CD4-positive, alpha-beta T cell (primary cell): ENCODE measurements around the gene MYRFL. TPM values are rescaled to one million over a fixed set of nuclear protein-coding genes. Genes with fewer than 3 reads are reported as not detected.

Source experiments
- ATAC-seq: fragments of 200-7000 bp; cut with Tn5 transposase; one replicate; pipeline ENCODE4 v1.10.0; 2022; ENCODE audit warnings: mild to moderate bottlenecking; ENCODE audit not compliant: poor library complexity
- CTCF ChIA-PET: fragments of 350-600 bp; sonication (Branson Sonifier 250); formaldehyde crosslinking; loops from one replicate; lab custom pipeline; 2021; ENCODE audit warnings: antibody characterized with exemption, inconsistent platforms; lab: Charles Lee
- POLR2A ChIA-PET: fragments of 350-600 bp; sonication (Branson Sonifier 250); formaldehyde crosslinking; loops from one replicate; lab custom pipeline; 2021; ENCODE audit warnings: antibody characterized with exemption, inconsistent platforms; lab: Charles Lee
- DNase-seq, 14 experiments: peaks; one replicate each; pipeline ENCODE4 v3.0.0-alpha.2; 2013 to 2020; ENCODE audit warnings: mixed read lengths in 2 of 14
- H3K27ac ChIP-seq, 2 donors: one replicate each; pipeline versions ENCODE4 v1.5.1 to v1.7.0; 2013; ENCODE audit warnings: low read length in 2 of 2, low read depth in 1 of 2, mild to moderate bottlenecking in 1 of 2
- H3K27me3 ChIP-seq, 2 experiments: 1 replicate in 1 of 2; 2 replicates in 1 of 2; pipeline versions ENCODE4 v1.6.1 to v1.7.0; 2013; ENCODE audit warnings: low read length in 2 of 2, control low read depth in 1 of 2, mild to moderate bottlenecking in 1 of 2, moderate library complexity in 1 of 2; ENCODE audit not compliant: insufficient read depth in 2 of 2, control insufficient read depth in 1 of 2
- H3K36me3 ChIP-seq: one replicate; pipeline ENCODE4 v1.6.1; 2013; ENCODE audit warnings: low read length, control low read depth; ENCODE audit not compliant: insufficient read depth
- H3K4me1 ChIP-seq: one replicate; pipeline ENCODE4 v1.6.1; 2013; ENCODE audit warnings: low read length, control low read depth; ENCODE audit not compliant: insufficient read depth
- H3K4me3 ChIP-seq: one replicate; pipeline ENCODE4 v1.5.1; 2013; ENCODE audit warnings: mild to moderate bottlenecking, low read length, moderate library complexity
- H3K9me3 ChIP-seq, 2 experiments: 1 replicate in 1 of 2; 2 replicates in 1 of 2; pipeline versions ENCODE4 v1.6.1 to v1.7.0; 2013; ENCODE audit warnings: low read length in 2 of 2, mild to moderate bottlenecking in 2 of 2, control low read depth in 1 of 2, moderate library complexity in 1 of 2; ENCODE audit not compliant: control insufficient read depth in 1 of 2, insufficient read depth in 1 of 2
- H3K27ac Mint-ChIP-seq: one replicate; pipeline ENCODE4 v1.8.0; 2020; ENCODE audit warnings: mixed read lengths
- H3K27me3 Mint-ChIP-seq: one replicate; pipeline ENCODE4 v1.8.0; 2021; ENCODE audit warnings: mixed read lengths
- H3K36me3 Mint-ChIP-seq: one replicate; pipeline ENCODE4 v1.8.0; 2021; ENCODE audit warnings: low read depth, mixed read lengths
- H3K4me1 Mint-ChIP-seq: one replicate; pipeline ENCODE4 v1.8.0; 2021; ENCODE audit warnings: low read depth, mixed read lengths
- H3K4me3 Mint-ChIP-seq: one replicate; pipeline ENCODE4 v1.8.0; 2020; ENCODE audit warnings: mild to moderate bottlenecking, mixed read lengths
- H3K9me3 Mint-ChIP-seq: one replicate; pipeline ENCODE4 v1.8.0; 2020; ENCODE audit warnings: mixed read lengths
- intact Hi-C, 2 experiments: fragments of 100-400 bp; cut with DNase I in 1 of 2; cut with micrococcal nuclease in 1 of 2; formaldehyde crosslinking; loops; one replicate each; pipeline versions ENCODE4 v1.15.1 to v1.9.0; 2023 to 2025; cut with DNase I, micrococcal nuclease
- total RNA-seq, 174 experiments: library from RNA in 2 of 174; stranded (reverse) in 2 of 174; gene quantifications; one replicate each; pipeline ENCODE4 v1.2.3 and lab custom pipeline; 2021 to 2026
- TF ChIP-seq, protein P1 (sequence below): fragments of 200-600 bp; IDR thresholded peaks from one replicate; pipeline ENCODE4 v1.8.0; 2022; ENCODE audit warnings: antibody characterized with exemption, mild to moderate bottlenecking

MYRFL gene
- total RNA-seq, 2 experiments from 2014 or later: not detected

GRCh38 chr12:69810870-69811498 is 14.0 kb upstream of the MYRFL start:
- H3K27me3 Mint-ChIP-seq: no peaks in the 10 kb centered on the region
- Histone ChIP-seq H3K27me3 (no peaks in the 10 kb centered on the region), H3K36me3 (peaks cover 2% of the 10 kb centered on the region), H3K4me1 (no peaks in the 10 kb centered on the region), H3K27ac (no peak overlapping the region), H3K9me3 (peaks cover 0 to 12% of the 10 kb centered on the region in 2 experiments), H3K4me3 (no peak overlapping the region)
- no peak overlapping the region for H3K4me3 Mint-ChIP-seq
- peaks cover 87% of the 10 kb centered on the region for H3K36me3 Mint-ChIP-seq
- intact Hi-C loops: no loop called here
- H3K27ac Mint-ChIP-seq: no peak overlapping the region
- TF ChIP-seq, protein P1, sequence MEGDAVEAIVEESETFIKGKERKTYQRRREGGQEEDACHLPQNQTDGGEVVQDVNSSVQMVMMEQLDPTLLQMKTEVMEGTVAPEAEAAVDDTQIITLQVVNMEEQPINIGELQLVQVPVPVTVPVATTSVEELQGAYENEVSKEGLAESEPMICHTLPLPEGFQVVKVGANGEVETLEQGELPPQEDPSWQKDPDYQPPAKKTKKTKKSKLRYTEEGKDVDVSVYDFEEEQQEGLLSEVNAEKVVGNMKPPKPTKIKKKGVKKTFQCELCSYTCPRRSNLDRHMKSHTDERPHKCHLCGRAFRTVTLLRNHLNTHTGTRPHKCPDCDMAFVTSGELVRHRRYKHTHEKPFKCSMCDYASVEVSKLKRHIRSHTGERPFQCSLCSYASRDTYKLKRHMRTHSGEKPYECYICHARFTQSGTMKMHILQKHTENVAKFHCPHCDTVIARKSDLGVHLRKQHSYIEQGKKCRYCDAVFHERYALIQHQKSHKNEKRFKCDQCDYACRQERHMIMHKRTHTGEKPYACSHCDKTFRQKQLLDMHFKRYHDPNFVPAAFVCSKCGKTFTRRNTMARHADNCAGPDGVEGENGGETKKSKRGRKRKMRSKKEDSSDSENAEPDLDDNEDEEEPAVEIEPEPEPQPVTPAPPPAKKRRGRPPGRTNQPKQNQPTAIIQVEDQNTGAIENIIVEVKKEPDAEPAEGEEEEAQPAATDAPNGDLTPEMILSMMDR: no peak
- ATAC-seq: no peak
- POLR2A ChIA-PET: no interaction called here
- H3K4me1 Mint-ChIP-seq: no peaks in the 10 kb centered on the region
- DNase-seq: no peak
- CTCF ChIA-PET: no interaction called here
- H3K9me3 Mint-ChIP-seq: peaks cover 5% of the 10 kb centered on the region

DNA sequence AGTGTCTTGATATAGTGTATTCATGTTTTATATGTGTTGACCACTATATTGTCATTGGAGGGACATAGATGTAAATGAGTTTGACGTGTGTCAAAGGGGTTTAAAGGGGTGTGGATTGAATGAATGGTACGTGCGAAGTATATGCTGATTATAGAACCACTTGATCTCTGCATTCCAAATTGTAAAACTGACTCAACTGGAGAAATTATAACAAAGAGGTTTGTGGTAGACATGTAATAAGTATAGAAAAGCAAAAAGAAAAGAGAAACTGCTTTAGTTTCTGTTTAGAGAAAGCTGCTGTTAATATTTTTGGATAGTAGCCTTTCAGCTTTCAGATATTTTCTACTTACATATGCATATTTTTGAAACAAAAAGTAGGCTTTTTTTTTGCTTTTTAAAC is 8.9 kb upstream of the MYRFL start:
- TF ChIP-seq, protein P1: no peak
- no peak overlapping the region for H3K27ac Mint-ChIP-seq
- no peaks in the 10 kb centered on the region for H3K9me3 ChIP-seq

GRCh38 chr12:69821032-69821455 is 4.0 kb upstream of the MYRFL start:
- DNase-seq (no peak), ATAC-seq (no peak)
- Histone ChIP-seq H3K9me3 (no peaks in the 10 kb centered on the region), H3K27me3 (peaks cover 0 to 5% of the 10 kb centered on the region in 2 experiments), H3K4me3 (no peak overlapping the region), H3K4me1 (no peaks in the 10 kb centered on the region), H3K27ac (no peak overlapping the region), H3K36me3 (no peaks in the 10 kb centered on the region)
- no peak overlapping the region for H3K27ac Mint-ChIP-seq
- POLR2A ChIA-PET: no interaction called here
- H3K27me3 Mint-ChIP-seq: peaks cover 12% of the 10 kb centered on the region
- no peaks in the 10 kb centered on the region for H3K9me3 Mint-ChIP-seq
- peaks cover 10% of the 10 kb centered on the region for H3K36me3 Mint-ChIP-seq
- TF ChIP-seq, protein P1: no peak
- no peaks in the 10 kb centered on the region for H3K4me1 Mint-ChIP-seq
- intact Hi-C loops: no loop called here
- CTCF ChIA-PET: no interaction called here
- H3K4me3 Mint-ChIP-seq: no peak overlapping the region

More for the DNA sequence above, 8.9 kb upstream of the MYRFL start:
- intact Hi-C loops: no loop called here
- POLR2A ChIA-PET: no interaction called here
- no peak for DNase-seq
- no peak overlapping the region for H3K4me3 Mint-ChIP-seq
- no peaks in the 10 kb centered on the region for H3K9me3 Mint-ChIP-seq
- no peak overlapping the region for H3K4me3 ChIP-seq
- no peaks in the 10 kb centered on the region for H3K27me3 Mint-ChIP-seq
- H3K4me1 Mint-ChIP-seq: no peaks in the 10 kb centered on the region
- H3K27ac ChIP-seq: no peak overlapping the region
- no peak for ATAC-seq
- peaks cover 2% of the 10 kb centered on the region for H3K36me3 ChIP-seq
- CTCF ChIA-PET: no interaction called here
- peaks cover 57% of the 10 kb centered on the region for H3K36me3 Mint-ChIP-seq
- H3K27me3 ChIP-seq: no peaks in the 10 kb centered on the region
- H3K4me1 ChIP-seq: no peaks in the 10 kb centered on the region
